GM19099 (cell line): Measurements from ENCODE around the gene RPS28.

Source experiments
- POLR2A ChIP-seq: IDR thresholded peaks from 3 replicates; pipeline ENCODE4 v1.6.1; 2011; ENCODE audit warnings: low read depth; ENCODE audit not compliant: insufficient read length; ENCODE audit errors: extremely low read depth

Gene RPS28

GRCh38 chr19:8335343-8336071, 14.2 kb downstream of the RPS28 start:
- TF ChIP-seq POLR2A, result no peak

GRCh38 chr19:8336072-8336569, 14.8 kb downstream of the RPS28 start:
- no peak for TF ChIP-seq POLR2A

DNA sequence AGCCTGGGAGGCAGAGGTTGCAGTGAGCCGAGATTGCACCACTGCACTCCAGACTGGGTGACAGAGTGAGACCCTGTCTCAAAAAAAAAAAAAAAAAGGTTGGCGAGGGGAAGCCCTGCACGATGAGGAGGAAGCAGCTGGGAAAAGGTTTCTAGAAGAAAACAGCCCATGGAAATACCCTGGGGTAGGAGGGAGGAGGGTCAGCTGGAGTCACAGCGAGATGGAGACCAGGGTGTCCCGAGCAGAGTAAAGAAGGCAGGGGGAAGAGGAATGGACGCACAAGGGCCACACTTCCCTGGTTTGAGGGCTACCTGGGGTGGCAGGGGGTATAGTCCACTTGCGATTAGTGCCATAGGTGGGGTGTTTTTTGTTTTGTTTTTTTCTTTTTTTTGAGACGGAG, 15.4 kb downstream of the RPS28 start:
- no peak for TF ChIP-seq POLR2A

DNA sequence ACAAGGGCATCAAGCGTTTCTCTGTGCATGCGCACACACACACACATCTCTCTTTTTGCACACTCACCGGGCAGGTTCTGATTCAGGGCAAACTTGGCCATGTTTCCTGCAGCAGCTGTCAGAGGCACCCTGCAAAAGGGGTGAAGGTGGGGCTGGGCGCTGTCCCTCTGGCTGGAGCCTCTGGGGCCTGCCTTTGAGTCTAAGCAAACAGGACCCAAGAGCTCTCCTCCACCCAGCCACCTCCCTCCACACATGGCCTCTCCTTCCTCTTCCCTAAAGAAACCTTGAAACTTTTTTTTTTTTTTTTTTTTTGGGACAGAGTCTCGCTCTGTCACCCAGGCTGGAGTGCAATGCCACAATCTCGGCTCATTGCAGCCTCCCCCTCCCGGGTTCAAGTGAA, 16.4 kb downstream of the RPS28 start:
- no peak for TF ChIP-seq POLR2A

DNA sequence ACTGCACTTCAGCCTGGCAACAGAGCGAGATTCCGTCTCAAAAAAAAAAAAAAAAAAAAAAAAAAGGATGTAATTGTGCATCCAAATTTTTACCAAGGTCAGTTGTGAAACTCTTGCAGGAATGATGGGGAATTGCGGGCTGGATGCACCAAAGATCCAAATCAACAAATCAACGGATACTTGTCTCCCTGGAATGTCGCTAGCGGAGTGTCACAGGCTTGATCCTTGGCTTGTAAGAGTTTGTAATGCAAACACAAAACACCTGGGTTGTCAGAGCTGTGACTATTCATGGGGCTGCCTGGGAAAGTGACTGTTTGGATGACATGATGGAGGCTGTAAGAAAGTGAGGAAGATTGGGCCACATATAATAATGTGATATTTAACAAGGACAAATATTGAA, 17.5 kb downstream of the RPS28 start:
- TF ChIP-seq POLR2A, result no peak

GRCh38 chr19:8340341-8341096, 19.2 kb downstream of the RPS28 start:
- TF ChIP-seq POLR2A, result no peak

DNA sequence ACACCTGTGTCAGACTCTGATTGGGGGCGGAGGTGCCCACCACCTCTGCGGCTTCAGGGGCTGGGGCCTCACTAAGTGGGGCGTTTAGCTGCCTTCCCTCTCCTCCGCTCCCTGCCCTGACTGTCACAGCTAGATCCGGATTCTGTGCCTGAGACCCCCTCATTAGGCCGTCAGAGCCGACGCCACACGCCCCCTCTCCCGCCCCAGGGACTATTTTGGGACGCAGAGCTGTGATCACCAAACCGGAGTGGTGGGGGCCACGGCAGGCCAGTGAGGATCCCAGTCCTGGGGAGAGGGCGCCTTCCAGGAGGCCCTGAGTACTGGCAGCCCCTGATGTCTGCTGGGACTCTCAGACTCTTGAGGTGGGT, 21.0 kb downstream of the RPS28 start:
- no peak for TF ChIP-seq POLR2A

DNA sequence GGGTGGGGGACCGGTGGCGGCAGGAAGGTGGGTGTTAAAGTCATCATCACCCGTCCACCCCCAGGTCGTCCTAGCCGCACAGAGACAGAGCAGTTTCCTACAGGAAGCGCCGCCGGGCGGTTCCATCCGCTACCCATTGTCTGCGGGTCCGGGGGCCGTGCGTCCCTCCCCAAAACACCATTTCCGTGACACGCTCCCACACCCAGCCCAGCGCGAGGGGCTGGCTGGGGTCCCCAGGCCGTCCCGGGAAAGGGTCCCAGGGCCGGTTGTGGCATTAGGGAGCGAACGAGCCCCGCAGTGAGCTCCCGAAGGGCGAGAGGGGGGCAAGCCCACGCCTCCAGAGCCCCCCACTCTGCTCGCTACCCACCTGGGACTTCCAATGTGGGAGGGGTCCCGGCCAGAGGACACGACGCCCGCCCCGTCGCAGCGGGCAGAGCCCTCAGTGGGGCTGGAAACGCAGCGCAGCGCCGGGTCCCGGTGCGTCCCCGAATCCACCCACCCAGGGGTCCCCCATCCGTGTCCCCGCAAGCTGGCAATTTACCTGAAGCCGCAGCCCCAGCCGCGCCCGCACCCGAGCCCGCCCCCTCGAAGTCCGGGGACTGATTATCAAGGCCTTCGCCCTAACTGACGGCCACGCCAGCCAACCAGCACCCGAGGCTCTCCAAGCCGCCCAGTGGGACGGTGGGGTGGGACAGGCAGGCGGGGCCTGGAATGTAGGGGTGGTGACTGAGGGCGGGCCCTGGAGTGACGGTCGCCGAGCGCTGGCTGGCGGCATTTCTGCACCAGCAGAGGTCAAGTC, 21.6 kb downstream of the RPS28 start, which contains the start of gene KANK3:
TSS of gene KANK3 (minus strand) at position 579 of the 799 bp plus-strand sequence. CDS start 5,434 bp downstream, outside the sequence.
- TF ChIP-seq POLR2A, result no peak

- TF ChIP-seq POLR2A, result no peak
These were observed 22.2 kb downstream of the RPS28 start for GRCh38 chr19:8343483-8343844.

- no peak for TF ChIP-seq POLR2A
These were observed 31.0 kb downstream of the RPS28 start for GRCh38 chr19:8352134-8352827.

DNA sequence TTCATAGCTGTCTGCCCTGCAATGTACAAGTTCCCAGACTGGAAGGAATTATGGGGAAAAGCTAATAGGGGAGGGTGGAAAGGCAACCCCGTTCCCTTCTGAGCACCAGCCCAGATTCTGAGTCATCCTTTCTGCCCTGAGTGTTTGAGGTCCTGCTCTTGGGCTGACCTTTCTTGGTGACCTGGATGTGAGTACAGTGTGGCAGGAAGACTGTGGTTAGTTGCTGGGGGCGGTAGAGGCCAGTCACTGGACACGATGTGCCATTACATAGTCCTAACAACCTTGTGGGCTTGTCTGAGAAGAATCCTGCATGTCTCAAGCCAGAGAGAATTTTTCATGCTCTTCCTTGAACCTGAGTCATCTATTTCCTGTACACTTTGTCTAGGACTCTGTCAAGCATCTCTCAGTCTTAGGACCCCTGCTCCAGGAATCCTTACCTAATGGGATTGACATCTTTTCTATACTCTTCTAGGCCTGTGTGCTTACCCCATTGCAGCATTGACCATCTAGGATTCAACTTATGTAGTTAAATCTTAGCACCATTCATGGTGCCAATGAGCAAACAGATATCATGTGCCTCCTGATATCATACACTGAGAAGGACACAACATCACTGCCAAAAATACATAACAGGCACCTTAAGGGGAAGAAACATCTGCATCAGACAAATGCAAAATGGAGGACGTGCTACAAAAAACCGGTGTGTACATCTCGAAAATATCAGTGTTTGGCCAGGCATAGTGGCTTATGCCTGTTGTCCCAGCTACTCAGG, 34.5 kb downstream of the RPS28 start:
- no peak for TF ChIP-seq POLR2A

GRCh38 chr19:8357007-8357521, 35.8 kb downstream of the RPS28 start:
- no peak for TF ChIP-seq POLR2A

- no peak for TF ChIP-seq POLR2A
These were observed 37.7 kb downstream of the RPS28 start for GRCh38 chr19:8358948-8359347.

GRCh38 chr19:8360196-8360595, 38.9 kb downstream of the RPS28 start:
- no peak for TF ChIP-seq POLR2A
